Osteoblast (primary cell): ENCODE data around the gene HSDL2. TPM values are rescaled to one million over a fixed set of nuclear protein-coding genes. Genes with fewer than 3 reads are reported as not detected.

Source experiments
- DNase-seq: peaks from one replicate; pipeline ENCODE4 v3.0.0; 2011; ENCODE audit warnings: low spot score, mixed read lengths; ENCODE audit not compliant: insufficient read length; ENCODE audit errors: missing footprints
- H2AFZ ChIP-seq: 2 replicates; pipeline ENCODE4 v1.6.0; 2011; ENCODE audit warnings: mild to moderate bottlenecking, low read length
- H3K27ac ChIP-seq: 2 replicates; pipeline ENCODE4 v1.5.1; 2011; ENCODE audit warnings: mild to moderate bottlenecking, low read depth, low read length, moderate library complexity
- H3K27me3 ChIP-seq: 2 replicates; pipeline ENCODE4 v1.6.0; 2012; ENCODE audit warnings: mild to moderate bottlenecking, control low read depth, inconsistent platforms, low read length, moderate library complexity; ENCODE audit not compliant: insufficient read depth
- H3K36me3 ChIP-seq: 2 replicates; pipeline ENCODE4 v1.5.1; 2011; ENCODE audit warnings: mild to moderate bottlenecking, low read length, control low read depth, moderate library complexity; ENCODE audit not compliant: insufficient read depth
- H3K4me1 ChIP-seq: 2 replicates; pipeline ENCODE4 v1.5.1; 2011; ENCODE audit warnings: mild to moderate bottlenecking, low read length, control low read depth, moderate library complexity; ENCODE audit not compliant: insufficient read depth
- H3K4me2 ChIP-seq: 2 replicates; pipeline ENCODE4 v1.6.0; 2011; ENCODE audit warnings: mild to moderate bottlenecking, low read length; ENCODE audit not compliant: insufficient read depth
- H3K4me3 ChIP-seq: fragments of 200-600 bp; sonication (generic); 3 replicates; pipeline ENCODE4 v1.5.1; 2012; ENCODE audit warnings: mild to moderate bottlenecking, low read length, inconsistent platforms; ENCODE audit not compliant: insufficient read depth
- H3K79me2 ChIP-seq: 2 replicates; pipeline ENCODE4 v1.6.0; 2012; ENCODE audit warnings: mild to moderate bottlenecking, low read length, control low read depth, inconsistent platforms; ENCODE audit not compliant: insufficient read depth
- H3K9me3 ChIP-seq: 2 replicates; pipeline ENCODE4 v1.5.1; 2011; ENCODE audit warnings: low read depth, low read length, control low read depth
- H4K20me1 ChIP-seq: 2 replicates; pipeline ENCODE4 v1.6.0; 2012; ENCODE audit warnings: mild to moderate bottlenecking, low read length, control low read depth; ENCODE audit not compliant: insufficient read depth
- CTCF ChIP-seq: IDR thresholded peaks from 2 replicates; pipeline ENCODE4 v1.5.1; 2011; ENCODE audit warnings: mild to moderate bottlenecking, low read depth, low read length, moderate library complexity; ENCODE audit errors: extremely low read depth
- total RNA-seq: library from RNA; depleted of rRNA; stranded (reverse); fragments of >200 nt; gene quantifications from 2 replicates; pipeline ENCODE4 v1.2.3, GENCODE V29; 2012

HSDL2 gene
- 42.3 and 44.2 TPM in 2 replicates for total RNA-seq

- Histone ChIP-seq H3K27me3 (no peaks in the 10 kb centered on the region), H3K36me3 (no peaks in the 10 kb centered on the region), H3K4me1 (peaks cover 26% of the 10 kb centered on the region), H3K27ac (peak within 1 kb of the TSS; percentile 88), H3K4me3 (peak within 1 kb of the TSS; percentile 73), H2AFZ (peak within 1 kb of the TSS; percentile 96), H4K20me1 (peaks cover 5% of the 10 kb centered on the region), H3K79me2 (peaks cover 55% of the 10 kb centered on the region), H3K9me3 (no peaks in the 10 kb centered on the region), H3K4me2 (peak within 1 kb of the TSS; percentile 87)
- TF ChIP-seq CTCF: no peak
- peak; percentile 82 for DNase-seq
These were observed at the start of gene HSDL2 for GRCh38 chr9:112380102-112380824. HSDL2 (plus strand) TSS chr9:112380108; CDS start chr9:112380164, 56 bp downstream.

- peak overlapping the region; percentile 83 for H3K27ac ChIP-seq
- no peak overlapping the region for H2AFZ ChIP-seq
- peak overlapping the region; percentile 86 for H3K4me2 ChIP-seq
These were observed 48.3 kb upstream of the HSDL2 start for GRCh38 chr9:112331674-112331952.

GRCh38 chr9:112332214-112332613 lies 47.7 kb upstream of the HSDL2 start:
- H3K27ac ChIP-seq: peak overlapping the region; percentile 83

More at GRCh38 chr9:112331674-112331952, 48.3 kb upstream of the HSDL2 start:
- TF ChIP-seq CTCF: no peak
- Histone ChIP-seq H4K20me1 (peaks cover 25% of the 10 kb centered on the region), H3K4me3 (peak overlapping the region; percentile 92), H3K36me3 (no peaks in the 10 kb centered on the region), H3K27me3 (no peaks in the 10 kb centered on the region), H3K79me2 (peaks cover 68% of the 10 kb centered on the region), H3K4me1 (peaks cover 19% of the 10 kb centered on the region), H3K9me3 (no peaks in the 10 kb centered on the region)
- DNase-seq: no peak

More at GRCh38 chr9:112332214-112332613, 47.7 kb upstream of the HSDL2 start:
- peaks cover 19% of the 10 kb centered on the region for H3K4me1 ChIP-seq
- H4K20me1 ChIP-seq: peaks cover 20% of the 10 kb centered on the region
- H3K9me3 ChIP-seq: no peaks in the 10 kb centered on the region
- peaks cover 62% of the 10 kb centered on the region for H3K79me2 ChIP-seq
- peak overlapping the region; percentile 80 for H2AFZ ChIP-seq
- H3K27me3 ChIP-seq: no peaks in the 10 kb centered on the region
- H3K36me3 ChIP-seq: no peaks in the 10 kb centered on the region
- no peak for TF ChIP-seq CTCF
- H3K4me2 ChIP-seq: peak overlapping the region; percentile 86
- DNase-seq: no peak
- peak overlapping the region; percentile 92 for H3K4me3 ChIP-seq
